Measurements from ENCODE around the gene WWTR1. TPM values are rescaled to one million over a fixed set of nuclear protein-coding genes. Genes with fewer than 3 reads are reported as not detected.

The WWTR1 gene
- total and polyA plus RNA-seq, 2 experiments from 2014 or later = 25.1 to 26.2 TPM

DNA sequence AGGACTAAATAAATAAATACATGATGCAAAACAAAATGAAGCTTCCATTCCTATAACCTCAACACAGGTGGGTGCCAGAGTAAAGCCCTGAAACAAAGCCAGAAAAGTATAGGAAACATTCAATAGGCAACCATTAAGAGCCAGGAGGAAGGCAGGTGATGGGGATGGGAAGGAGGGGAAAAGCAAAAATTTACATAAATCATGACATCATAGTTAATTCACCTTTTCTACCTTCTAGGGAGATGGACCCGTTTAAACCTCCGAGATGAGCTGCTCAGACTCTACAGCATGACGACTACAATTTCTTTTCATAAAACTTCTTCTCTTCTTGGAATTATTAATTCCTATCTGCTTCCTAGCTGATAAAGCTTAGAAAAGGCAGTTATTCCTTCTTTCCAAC is 155.4 kb downstream of the WWTR1 start:
- Histone ChIP-seq H3K4me1 (ENCODE audit: insufficient read depth) (no peaks in the 10 kb centered on the region), H3K9me2 (ENCODE audit: insufficient read depth) (no peaks in the 10 kb centered on the region; the same call in 1 of the 2 replicates), H3K4me2 (no peak overlapping the region), H3K27ac (ENCODE audit: low read depth) (no peak overlapping the region), H3F3A (replicated peaks; ENCODE audit: low read depth) (no peaks in the 10 kb centered on the region), H2AFZ (no peak overlapping the region), H3K79me2 (replicated peaks; ENCODE audit: insufficient read depth) (no peaks in the 10 kb centered on the region), H3K27me3 (ENCODE audit: insufficient read depth) (no peaks in the 10 kb centered on the region), H3K4me3 (no peak overlapping the region), H3K36me3 (ENCODE audit: insufficient read depth) (no peaks in the 10 kb centered on the region), H4K20me1 (replicated peaks; ENCODE audit: insufficient read depth) (no peaks in the 10 kb centered on the region)
- TF ChIP-seq POLR2AphosphoS5 (IDR thresholded peaks at IDR 0.05; ENCODE audit: low read depth) (no peak), ZNF114 (CRISPR knock-in tag; IDR thresholded peaks at IDR 0.05) (no peak), EZH2phosphoT487 (IDR thresholded peaks at IDR 0.05; ENCODE audit: unreplicated experiment) (no peak), ZNF331 (CRISPR knock-in tag; IDR thresholded peaks at IDR 0.05; ENCODE audit: low read depth) (no peak), STAT1 (IDR thresholded peaks at IDR 0.05; ENCODE audit: unreplicated experiment) (no peak), NANOG (IDR thresholded peaks at IDR 0.05; ENCODE audit: borderline replicate concordance) (no peak), JUNB (IDR thresholded peaks at IDR 0.05; ENCODE audit: unreplicated experiment) (no peak), EZH2 (IDR thresholded peaks at IDR 0.05; ENCODE audit: low read depth, unreplicated experiment) (no peak)
- TF ChIP-seq, protein P1, sequence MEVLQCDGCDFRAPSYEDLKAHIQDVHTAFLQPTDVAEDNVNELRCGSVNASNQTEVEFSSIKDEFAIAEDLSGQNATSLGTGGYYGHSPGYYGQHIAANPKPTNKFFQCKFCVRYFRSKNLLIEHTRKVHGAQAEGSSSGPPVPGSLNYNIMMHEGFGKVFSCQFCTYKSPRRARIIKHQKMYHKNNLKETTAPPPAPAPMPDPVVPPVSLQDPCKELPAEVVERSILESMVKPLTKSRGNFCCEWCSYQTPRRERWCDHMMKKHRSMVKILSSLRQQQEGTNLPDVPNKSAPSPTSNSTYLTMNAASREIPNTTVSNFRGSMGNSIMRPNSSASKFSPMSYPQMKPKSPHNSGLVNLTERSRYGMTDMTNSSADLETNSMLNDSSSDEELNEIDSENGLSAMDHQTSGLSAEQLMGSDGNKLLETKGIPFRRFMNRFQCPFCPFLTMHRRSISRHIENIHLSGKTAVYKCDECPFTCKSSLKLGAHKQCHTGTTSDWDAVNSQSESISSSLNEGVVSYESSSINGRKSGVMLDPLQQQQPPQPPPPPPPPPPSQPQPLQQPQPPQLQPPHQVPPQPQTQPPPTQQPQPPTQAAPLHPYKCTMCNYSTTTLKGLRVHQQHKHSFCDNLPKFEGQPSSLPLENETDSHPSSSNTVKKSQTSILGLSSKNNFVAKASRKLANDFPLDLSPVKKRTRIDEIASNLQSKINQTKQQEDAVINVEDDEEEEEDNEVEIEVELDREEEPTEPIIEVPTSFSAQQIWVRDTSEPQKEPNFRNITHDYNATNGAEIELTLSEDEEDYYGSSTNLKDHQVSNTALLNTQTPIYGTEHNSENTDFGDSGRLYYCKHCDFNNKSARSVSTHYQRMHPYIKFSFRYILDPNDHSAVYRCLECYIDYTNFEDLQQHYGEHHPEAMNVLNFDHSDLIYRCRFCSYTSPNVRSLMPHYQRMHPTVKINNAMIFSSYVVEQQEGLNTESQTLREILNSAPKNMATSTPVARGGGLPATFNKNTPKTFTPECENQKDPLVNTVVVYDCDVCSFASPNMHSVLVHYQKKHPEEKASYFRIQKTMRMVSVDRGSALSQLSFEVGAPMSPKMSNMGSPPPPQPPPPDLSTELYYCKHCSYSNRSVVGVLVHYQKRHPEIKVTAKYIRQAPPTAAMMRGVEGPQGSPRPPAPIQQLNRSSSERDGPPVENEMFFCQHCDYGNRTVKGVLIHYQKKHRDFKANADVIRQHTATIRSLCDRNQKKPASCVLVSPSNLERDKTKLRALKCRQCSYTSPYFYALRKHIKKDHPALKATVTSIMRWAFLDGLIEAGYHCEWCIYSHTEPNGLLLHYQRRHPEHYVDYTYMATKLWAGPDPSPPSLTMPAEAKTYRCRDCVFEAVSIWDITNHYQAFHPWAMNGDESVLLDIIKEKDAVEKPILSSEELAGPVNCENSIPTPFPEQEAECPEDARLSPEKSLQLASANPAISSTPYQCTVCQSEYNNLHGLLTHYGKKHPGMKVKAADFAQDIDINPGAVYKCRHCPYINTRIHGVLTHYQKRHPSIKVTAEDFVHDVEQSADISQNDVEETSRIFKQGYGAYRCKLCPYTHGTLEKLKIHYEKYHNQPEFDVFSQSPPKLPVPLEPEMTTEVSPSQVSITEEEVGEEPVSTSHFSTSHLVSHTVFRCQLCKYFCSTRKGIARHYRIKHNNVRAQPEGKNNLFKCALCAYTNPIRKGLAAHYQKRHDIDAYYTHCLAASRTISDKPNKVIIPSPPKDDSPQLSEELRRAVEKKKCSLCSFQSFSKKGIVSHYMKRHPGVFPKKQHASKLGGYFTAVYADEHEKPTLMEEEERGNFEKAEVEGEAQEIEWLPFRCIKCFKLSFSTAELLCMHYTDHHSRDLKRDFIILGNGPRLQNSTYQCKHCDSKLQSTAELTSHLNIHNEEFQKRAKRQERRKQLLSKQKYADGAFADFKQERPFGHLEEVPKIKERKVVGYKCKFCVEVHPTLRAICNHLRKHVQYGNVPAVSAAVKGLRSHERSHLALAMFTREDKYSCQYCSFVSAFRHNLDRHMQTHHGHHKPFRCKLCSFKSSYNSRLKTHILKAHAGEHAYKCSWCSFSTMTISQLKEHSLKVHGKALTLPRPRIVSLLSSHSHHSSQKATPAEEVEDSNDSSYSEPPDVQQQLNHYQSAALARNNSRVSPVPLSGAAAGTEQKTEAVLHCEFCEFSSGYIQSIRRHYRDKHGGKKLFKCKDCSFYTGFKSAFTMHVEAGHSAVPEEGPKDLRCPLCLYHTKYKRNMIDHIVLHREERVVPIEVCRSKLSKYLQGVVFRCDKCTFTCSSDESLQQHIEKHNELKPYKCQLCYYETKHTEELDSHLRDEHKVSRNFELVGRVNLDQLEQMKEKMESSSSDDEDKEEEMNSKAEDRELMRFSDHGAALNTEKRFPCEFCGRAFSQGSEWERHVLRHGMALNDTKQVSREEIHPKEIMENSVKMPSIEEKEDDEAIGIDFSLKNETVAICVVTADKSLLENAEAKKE (CRISPR knock-in tag; IDR thresholded peaks at IDR 0.05) = no peak
- TF ChIP-seq, protein P2, sequence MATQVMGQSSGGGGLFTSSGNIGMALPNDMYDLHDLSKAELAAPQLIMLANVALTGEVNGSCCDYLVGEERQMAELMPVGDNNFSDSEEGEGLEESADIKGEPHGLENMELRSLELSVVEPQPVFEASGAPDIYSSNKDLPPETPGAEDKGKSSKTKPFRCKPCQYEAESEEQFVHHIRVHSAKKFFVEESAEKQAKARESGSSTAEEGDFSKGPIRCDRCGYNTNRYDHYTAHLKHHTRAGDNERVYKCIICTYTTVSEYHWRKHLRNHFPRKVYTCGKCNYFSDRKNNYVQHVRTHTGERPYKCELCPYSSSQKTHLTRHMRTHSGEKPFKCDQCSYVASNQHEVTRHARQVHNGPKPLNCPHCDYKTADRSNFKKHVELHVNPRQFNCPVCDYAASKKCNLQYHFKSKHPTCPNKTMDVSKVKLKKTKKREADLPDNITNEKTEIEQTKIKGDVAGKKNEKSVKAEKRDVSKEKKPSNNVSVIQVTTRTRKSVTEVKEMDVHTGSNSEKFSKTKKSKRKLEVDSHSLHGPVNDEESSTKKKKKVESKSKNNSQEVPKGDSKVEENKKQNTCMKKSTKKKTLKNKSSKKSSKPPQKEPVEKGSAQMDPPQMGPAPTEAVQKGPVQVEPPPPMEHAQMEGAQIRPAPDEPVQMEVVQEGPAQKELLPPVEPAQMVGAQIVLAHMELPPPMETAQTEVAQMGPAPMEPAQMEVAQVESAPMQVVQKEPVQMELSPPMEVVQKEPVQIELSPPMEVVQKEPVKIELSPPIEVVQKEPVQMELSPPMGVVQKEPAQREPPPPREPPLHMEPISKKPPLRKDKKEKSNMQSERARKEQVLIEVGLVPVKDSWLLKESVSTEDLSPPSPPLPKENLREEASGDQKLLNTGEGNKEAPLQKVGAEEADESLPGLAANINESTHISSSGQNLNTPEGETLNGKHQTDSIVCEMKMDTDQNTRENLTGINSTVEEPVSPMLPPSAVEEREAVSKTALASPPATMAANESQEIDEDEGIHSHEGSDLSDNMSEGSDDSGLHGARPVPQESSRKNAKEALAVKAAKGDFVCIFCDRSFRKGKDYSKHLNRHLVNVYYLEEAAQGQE (IDR thresholded peaks at IDR 0.05; ENCODE audit: unreplicated experiment) = no peak
- TF ChIP-seq, protein P3, sequence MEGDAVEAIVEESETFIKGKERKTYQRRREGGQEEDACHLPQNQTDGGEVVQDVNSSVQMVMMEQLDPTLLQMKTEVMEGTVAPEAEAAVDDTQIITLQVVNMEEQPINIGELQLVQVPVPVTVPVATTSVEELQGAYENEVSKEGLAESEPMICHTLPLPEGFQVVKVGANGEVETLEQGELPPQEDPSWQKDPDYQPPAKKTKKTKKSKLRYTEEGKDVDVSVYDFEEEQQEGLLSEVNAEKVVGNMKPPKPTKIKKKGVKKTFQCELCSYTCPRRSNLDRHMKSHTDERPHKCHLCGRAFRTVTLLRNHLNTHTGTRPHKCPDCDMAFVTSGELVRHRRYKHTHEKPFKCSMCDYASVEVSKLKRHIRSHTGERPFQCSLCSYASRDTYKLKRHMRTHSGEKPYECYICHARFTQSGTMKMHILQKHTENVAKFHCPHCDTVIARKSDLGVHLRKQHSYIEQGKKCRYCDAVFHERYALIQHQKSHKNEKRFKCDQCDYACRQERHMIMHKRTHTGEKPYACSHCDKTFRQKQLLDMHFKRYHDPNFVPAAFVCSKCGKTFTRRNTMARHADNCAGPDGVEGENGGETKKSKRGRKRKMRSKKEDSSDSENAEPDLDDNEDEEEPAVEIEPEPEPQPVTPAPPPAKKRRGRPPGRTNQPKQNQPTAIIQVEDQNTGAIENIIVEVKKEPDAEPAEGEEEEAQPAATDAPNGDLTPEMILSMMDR (conservative IDR thresholded peaks at IDR 0.05; ENCODE audit: low read depth in 2 of 2) = no peak
- Mint-ChIP-seq H3K4me1 (peaks cover 3% of the 10 kb centered on the region; the same call in 2 of the 3 replicates), H3K9me3 (no peaks in the 10 kb centered on the region), H3K27ac (no peak overlapping the region), H3K4me3 (no peak overlapping the region), H3K27me3 (ENCODE audit: insufficient read depth, low read depth, poor library complexity) (no peaks in the 10 kb centered on the region), H3K36me3 (ENCODE audit: low read depth) (no peaks in the 10 kb centered on the region)
- DNase-seq (ENCODE audit: low spot score) (peak; percentile 28), ATAC-seq (no peak; the same call in 2 of the 3 replicates)

Measured in GM23338 (cell line).